PC-3 (cell line): Measurements from ENCODE around the gene EXOC7. TPM values are rescaled to one million over a fixed set of nuclear protein-coding genes. Genes with fewer than 3 reads are reported as not detected.

Source experiments
- ATAC-seq: fragments of 200-7000 bp; cut with Tn5 transposase; 2 replicates; pipeline ENCODE4 v1.9.1; 2020; ENCODE audit warnings: mild to moderate bottlenecking, moderate library complexity
- BruUV-seq: library from RNA; stranded (reverse); fragments of 400-500 nt; replicated peaks from 2 replicates; lab custom pipeline; 2021; lab: Mats Ljungman, UMichigan
- CTCF ChIA-PET: fragments of 300-600 bp; sonication (Branson Sonifier 250); formaldehyde crosslinking; loops from one replicate; lab custom pipeline; 2022; ENCODE audit warnings: antibody characterized with exemption; lab: Charles Lee
- POLR2A ChIA-PET: fragments of 300-600 bp; sonication (Branson Sonifier 250); formaldehyde crosslinking; loops from one replicate; lab custom pipeline; 2022; ENCODE audit warnings: antibody characterized with exemption; ENCODE audit not compliant: unreplicated experiment; lab: Charles Lee
- DNase-seq: peaks from one replicate; pipeline ENCODE4 v3.0.0-alpha.2; 2015
- H2AFZ ChIP-seq: fragments of 300-600 bp; sonication (generic); 2 replicates; pipeline ENCODE4 v1.6.0; 2016; ENCODE audit warnings: antibody characterized with exemption, low read length
- H3F3A ChIP-seq: fragments of 300-600 bp; sonication (generic); one replicate; pipeline ENCODE4 v1.6.0; 2017; ENCODE audit warnings: antibody characterized with exemption, low read length, control low read depth, mild to moderate bottlenecking; ENCODE audit not compliant: unreplicated experiment
- H3K27ac ChIP-seq: fragments of 300-600 bp; sonication (generic); 2 replicates; pipeline ENCODE4 v1.5.1; 2016; ENCODE audit warnings: mild to moderate bottlenecking, low read length
- H3K27me3 ChIP-seq: fragments of 300-600 bp; sonication (generic); 2 replicates; pipeline ENCODE4 v1.6.1; 2016; ENCODE audit warnings: low read length, mixed read lengths
- H3K36me3 ChIP-seq: fragments of 300-600 bp; sonication (generic); 2 replicates; pipeline ENCODE4 v1.6.1; 2016; ENCODE audit warnings: low read depth, mixed run types, low read length, mixed read lengths
- H3K4me1 ChIP-seq: fragments of 300-600 bp; sonication (generic); 2 replicates; pipeline ENCODE4 v1.5.1; 2016; ENCODE audit warnings: low read length; ENCODE audit not compliant: insufficient read depth
- H3K4me2 ChIP-seq: fragments of 300-600 bp; sonication (generic); 2 replicates; pipeline ENCODE4 v1.6.0; 2016; ENCODE audit warnings: low read length
- H3K4me3 ChIP-seq: fragments of 300-600 bp; sonication (generic); 2 replicates; pipeline ENCODE4 v1.5.1; 2016; ENCODE audit warnings: mild to moderate bottlenecking, low read length, mixed read lengths
- H3K79me2 ChIP-seq: fragments of 300-600 bp; sonication (generic); 2 replicates; pipeline ENCODE4 v1.6.1; 2017; ENCODE audit warnings: low read length, mixed read lengths
- H3K9ac ChIP-seq: fragments of 300-600 bp; sonication (generic); 2 replicates; pipeline ENCODE4 v1.6.0; 2016; ENCODE audit warnings: mild to moderate bottlenecking, low read length
- H3K9me2 ChIP-seq: fragments of 300-600 bp; sonication (generic); replicated peaks from 2 replicates; pipeline ENCODE4 v1.6.1; 2016; ENCODE audit warnings: mixed run types, low read length, mixed read lengths
- H3K9me3 ChIP-seq: fragments of 300-600 bp; sonication (generic); 2 replicates; pipeline ENCODE4 v1.6.1; 2016; ENCODE audit warnings: low read length, mixed read lengths
- H4K20me1 ChIP-seq: fragments of 300-600 bp; sonication (generic); 2 replicates; pipeline ENCODE4 v1.6.1; 2016; ENCODE audit warnings: low read length, mixed read lengths
- CTCF ChIP-seq: fragments of 300-600 bp; sonication (generic); conservative IDR thresholded peaks from 2 replicates; pipeline ENCODE4 v1.5.1; 2017; ENCODE audit warnings: antibody characterized with exemption, low read depth, mild to moderate bottlenecking, low read length
- EZH2 ChIP-seq: fragments of 300-600 bp; sonication (generic); IDR thresholded peaks from one replicate; pipeline ENCODE4 v1.6.1; 2017; ENCODE audit warnings: antibody characterized with exemption, mild to moderate bottlenecking, low read length; ENCODE audit not compliant: unreplicated experiment
- EZH2phosphoT487 ChIP-seq: fragments of 300-600 bp; sonication (generic); IDR thresholded peaks from 2 replicates; pipeline ENCODE4 v1.6.1; 2018; ENCODE audit warnings: mild to moderate bottlenecking, antibody characterized with exemption, low read length, borderline replicate concordance
- intact Hi-C: fragments of 100-400 bp; cut with micrococcal nuclease; formaldehyde crosslinking; loops from 2 replicates; pipeline ENCODE4 v1.9.0; 2023
- total RNA-seq: library from RNA; depleted of rRNA; stranded (reverse); fragments of >200 nt; gene quantifications from 2 replicates; pipeline ENCODE4 v1.2.3, GENCODE V29; 2014

The EXOC7 gene
- total RNA-seq, 1 experiment from 2014 or later: 153 TPM

GRCh38 chr17:76142585-76143041, 39.0 kb upstream of the EXOC7 start:
- no peak overlapping the region for H3K27ac ChIP-seq
- H4K20me1 ChIP-seq: no peaks in the 10 kb centered on the region
- no peaks in the 10 kb centered on the region for H3K36me3 ChIP-seq
- no peaks in the 10 kb centered on the region for H3K9me3 ChIP-seq
- no peak for DNase-seq
- H3K9me2 ChIP-seq: no peaks in the 10 kb centered on the region
- H3K4me3 ChIP-seq: no peak overlapping the region
- H3F3A ChIP-seq: no peaks in the 10 kb centered on the region
- H3K9ac ChIP-seq: no peak overlapping the region
- H3K4me2 ChIP-seq: no peak overlapping the region
- BruUV-seq: no TSS peak
- ChIA-PET POLR2A (no interaction called here), CTCF (interaction anchor here (0.7 kb wide), 1 partner anchor 10 kb away, joined by 3 read pairs; no protein-coding TSS in a partner anchor)
- H3K4me1 ChIP-seq: peaks cover 22% of the 10 kb centered on the region
- intact Hi-C loops: no loop called here
- TF ChIP-seq EZH2phosphoT487 (no peak), EZH2 (no peak), CTCF (no peak)
- H2AFZ ChIP-seq: no peak overlapping the region
- no peaks in the 10 kb centered on the region for H3K79me2 ChIP-seq
- no peaks in the 10 kb centered on the region for H3K27me3 ChIP-seq
- no peak for ATAC-seq

- H3K4me3 ChIP-seq: no peak overlapping the region
- no TSS peak for BruUV-seq
- no peak overlapping the region for H3K9ac ChIP-seq
- no peaks in the 10 kb centered on the region for H3K27me3 ChIP-seq
- no peaks in the 10 kb centered on the region for H3F3A ChIP-seq
- DNase-seq: no peak
- H3K79me2 ChIP-seq: no peaks in the 10 kb centered on the region
- no peaks in the 10 kb centered on the region for H3K9me2 ChIP-seq
- no peak for ATAC-seq
- no peak overlapping the region for H2AFZ ChIP-seq
- no peaks in the 10 kb centered on the region for H4K20me1 ChIP-seq
- intact Hi-C loops: no loop called here
- no peak overlapping the region for H3K4me2 ChIP-seq
- no peak overlapping the region for H3K27ac ChIP-seq
- no peaks in the 10 kb centered on the region for H3K36me3 ChIP-seq
- POLR2A ChIA-PET: interaction anchor here (0.6 to 0.8 kb wide), 2 partner anchors 200 to 362 kb away, joined by 5 to 8 read pairs; a partner anchor contains a TSS
- TF ChIP-seq EZH2 (no peak), EZH2phosphoT487 (no peak), CTCF (no peak)
- peaks cover 22% of the 10 kb centered on the region for H3K4me1 ChIP-seq
- CTCF ChIA-PET: interaction anchor here (0.7 kb wide), 1 partner anchor 9 kb away, joined by 3 read pairs; no protein-coding TSS in a partner anchor
- H3K9me3 ChIP-seq: no peaks in the 10 kb centered on the region
Observed at GRCh38 chr17:76142039-76142584, 38.5 kb upstream of the EXOC7 start.

- Histone ChIP-seq H3K4me2 (peak within 1 kb of the TSS; percentile 88), H3K79me2 (no peaks in the 10 kb centered on the region), H3K9ac (peak within 1 kb of the TSS; percentile 22), H3F3A (no peaks in the 10 kb centered on the region), H3K27ac (no peak within 1 kb of the TSS), H3K36me3 (no peaks in the 10 kb centered on the region), H3K4me3 (peak within 1 kb of the TSS; percentile 65), H4K20me1 (no peaks in the 10 kb centered on the region), H3K4me1 (peaks cover 22% of the 10 kb centered on the region), H3K9me3 (no peaks in the 10 kb centered on the region), H3K27me3 (no peaks in the 10 kb centered on the region), H2AFZ (peak within 1 kb of the TSS; percentile 80), H3K9me2 (no peaks in the 10 kb centered on the region)
- ChIA-PET POLR2A (interaction anchor here (0.6 to 0.8 kb wide), 2 partner anchors 199 to 362 kb away, joined by 5 to 8 read pairs; a partner anchor contains a TSS), CTCF (interaction anchor here (0.6 to 1.0 kb wide), 2 partner anchors 9 to 40 kb away, joined by 3 to 5 read pairs; no protein-coding TSS in a partner anchor)
- DNase-seq (peak; percentile 96), ATAC-seq (peak; percentile 91)
- TF ChIP-seq EZH2phosphoT487: no peak
- no peak for TF ChIP-seq EZH2
- no peak for TF ChIP-seq CTCF
- no TSS peak for BruUV-seq
- intact Hi-C loops: no loop called here
Observed at GRCh38 chr17:76141212-76142038, 37.8 kb upstream of the EXOC7 start, which contains the start of gene FOXJ1. Gene FOXJ1 (minus strand): TSS chr17:76141245. CDS start chr17:76140395, 850 bp downstream.
